ENCODE data around the gene R3HCC1L. TPM values are rescaled to one million over a fixed set of nuclear protein-coding genes. Genes with fewer than 3 reads are reported as not detected.

R3HCC1L gene
- total and polyA plus RNA-seq, 9 of the 15 experiments (the other 6 are each of a cell fraction or from before 2014, with no cell fraction given): 9.1 to 17.8 (median 12.6) TPM

DNA sequence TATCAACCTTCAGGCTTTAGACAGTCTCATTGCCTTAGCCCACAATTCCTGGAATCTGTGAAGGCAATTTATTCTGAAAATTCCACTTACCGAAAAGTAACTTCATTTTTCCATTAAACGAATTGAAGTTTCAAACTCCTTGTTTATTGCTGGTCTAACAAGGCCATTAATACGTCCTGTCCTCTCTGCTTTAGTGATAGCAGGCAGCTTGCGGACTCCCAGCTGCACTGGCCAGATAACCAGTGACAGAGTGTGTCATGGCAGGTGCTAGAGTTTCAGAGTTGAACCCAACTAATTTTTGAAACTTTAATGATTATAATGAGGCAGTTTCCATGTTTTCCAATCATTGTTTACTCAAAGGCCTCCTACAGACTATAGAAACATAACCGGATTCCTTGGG is 102.4 kb downstream of the R3HCC1L start (continued):
- TF ChIP-seq, protein P1, sequence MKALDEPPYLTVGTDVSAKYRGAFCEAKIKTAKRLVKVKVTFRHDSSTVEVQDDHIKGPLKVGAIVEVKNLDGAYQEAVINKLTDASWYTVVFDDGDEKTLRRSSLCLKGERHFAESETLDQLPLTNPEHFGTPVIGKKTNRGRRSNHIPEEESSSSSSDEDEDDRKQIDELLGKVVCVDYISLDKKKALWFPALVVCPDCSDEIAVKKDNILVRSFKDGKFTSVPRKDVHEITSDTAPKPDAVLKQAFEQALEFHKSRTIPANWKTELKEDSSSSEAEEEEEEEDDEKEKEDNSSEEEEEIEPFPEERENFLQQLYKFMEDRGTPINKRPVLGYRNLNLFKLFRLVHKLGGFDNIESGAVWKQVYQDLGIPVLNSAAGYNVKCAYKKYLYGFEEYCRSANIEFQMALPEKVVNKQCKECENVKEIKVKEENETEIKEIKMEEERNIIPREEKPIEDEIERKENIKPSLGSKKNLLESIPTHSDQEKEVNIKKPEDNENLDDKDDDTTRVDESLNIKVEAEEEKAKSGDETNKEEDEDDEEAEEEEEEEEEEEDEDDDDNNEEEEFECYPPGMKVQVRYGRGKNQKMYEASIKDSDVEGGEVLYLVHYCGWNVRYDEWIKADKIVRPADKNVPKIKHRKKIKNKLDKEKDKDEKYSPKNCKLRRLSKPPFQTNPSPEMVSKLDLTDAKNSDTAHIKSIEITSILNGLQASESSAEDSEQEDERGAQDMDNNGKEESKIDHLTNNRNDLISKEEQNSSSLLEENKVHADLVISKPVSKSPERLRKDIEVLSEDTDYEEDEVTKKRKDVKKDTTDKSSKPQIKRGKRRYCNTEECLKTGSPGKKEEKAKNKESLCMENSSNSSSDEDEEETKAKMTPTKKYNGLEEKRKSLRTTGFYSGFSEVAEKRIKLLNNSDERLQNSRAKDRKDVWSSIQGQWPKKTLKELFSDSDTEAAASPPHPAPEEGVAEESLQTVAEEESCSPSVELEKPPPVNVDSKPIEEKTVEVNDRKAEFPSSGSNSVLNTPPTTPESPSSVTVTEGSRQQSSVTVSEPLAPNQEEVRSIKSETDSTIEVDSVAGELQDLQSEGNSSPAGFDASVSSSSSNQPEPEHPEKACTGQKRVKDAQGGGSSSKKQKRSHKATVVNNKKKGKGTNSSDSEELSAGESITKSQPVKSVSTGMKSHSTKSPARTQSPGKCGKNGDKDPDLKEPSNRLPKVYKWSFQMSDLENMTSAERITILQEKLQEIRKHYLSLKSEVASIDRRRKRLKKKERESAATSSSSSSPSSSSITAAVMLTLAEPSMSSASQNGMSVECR (CRISPR knock-in tag; IDR thresholded peaks at IDR 0.05): no peak
- TF ChIP-seq BHLHE40 (IDR thresholded peaks at IDR 0.05; ENCODE audit: low read length) (peak; percentile 64; the same call in 1 of the 2 replicates), SRSF7 (optimal IDR thresholded peaks at IDR 0.05; ENCODE audit: low read depth, low read length) (no peak), ZNF57 (CRISPR knock-in tag; IDR thresholded peaks at IDR 0.05) (no peak), MYBL2 (IDR thresholded peaks at IDR 0.05; ENCODE audit: low read depth) (no peak), MYBL2 (CRISPR knock-in tag; IDR thresholded peaks at IDR 0.05; ENCODE audit: borderline replicate concordance) (no peak), XRCC5 (IDR thresholded peaks at IDR 0.05; ENCODE audit: low read depth, low read length) (no peak), ZNF232 (CRISPR knock-in tag; IDR thresholded peaks at IDR 0.05) (no peak), ZFX (CRISPR knock-in tag; IDR thresholded peaks at IDR 0.05) (no peak), MBD2 (IDR thresholded peaks at IDR 0.05; ENCODE audit: borderline replicate concordance, low read depth) (no peak), XRCC3 (IDR thresholded peaks at IDR 0.05) (no peak), ZNF766 (CRISPR knock-in tag; conservative IDR thresholded peaks at IDR 0.05) (no peak), TAL1 (IDR thresholded peaks at IDR 0.05) (peak; percentile 95), CREM (IDR thresholded peaks at IDR 0.05; ENCODE audit: low read depth) (peak; percentile 52; the same call in 1 of the 2 replicates), DIDO1 (tag; IDR thresholded peaks at IDR 0.05; ENCODE audit: low read depth) (no peak), RAD51 (IDR thresholded peaks at IDR 0.05; ENCODE audit: borderline replicate concordance, low read depth) (no peak; the same call in 1 of the 2 replicates), OTX1 (CRISPR knock-in tag; IDR thresholded peaks at IDR 0.05) (no peak)
- TF ChIP-seq, protein P2, sequence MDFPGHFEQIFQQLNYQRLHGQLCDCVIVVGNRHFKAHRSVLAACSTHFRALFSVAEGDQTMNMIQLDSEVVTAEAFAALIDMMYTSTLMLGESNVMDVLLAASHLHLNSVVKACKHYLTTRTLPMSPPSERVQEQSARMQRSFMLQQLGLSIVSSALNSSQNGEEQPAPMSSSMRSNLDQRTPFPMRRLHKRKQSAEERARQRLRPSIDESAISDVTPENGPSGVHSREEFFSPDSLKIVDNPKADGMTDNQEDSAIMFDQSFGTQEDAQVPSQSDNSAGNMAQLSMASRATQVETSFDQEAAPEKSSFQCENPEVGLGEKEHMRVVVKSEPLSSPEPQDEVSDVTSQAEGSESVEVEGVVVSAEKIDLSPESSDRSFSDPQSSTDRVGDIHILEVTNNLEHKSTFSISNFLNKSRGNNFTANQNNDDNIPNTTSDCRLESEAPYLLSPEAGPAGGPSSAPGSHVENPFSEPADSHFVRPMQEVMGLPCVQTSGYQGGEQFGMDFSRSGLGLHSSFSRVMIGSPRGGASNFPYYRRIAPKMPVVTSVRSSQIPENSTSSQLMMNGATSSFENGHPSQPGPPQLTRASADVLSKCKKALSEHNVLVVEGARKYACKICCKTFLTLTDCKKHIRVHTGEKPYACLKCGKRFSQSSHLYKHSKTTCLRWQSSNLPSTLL (IDR thresholded peaks at IDR 0.05): no peak
- TF ChIP-seq, protein P3, sequence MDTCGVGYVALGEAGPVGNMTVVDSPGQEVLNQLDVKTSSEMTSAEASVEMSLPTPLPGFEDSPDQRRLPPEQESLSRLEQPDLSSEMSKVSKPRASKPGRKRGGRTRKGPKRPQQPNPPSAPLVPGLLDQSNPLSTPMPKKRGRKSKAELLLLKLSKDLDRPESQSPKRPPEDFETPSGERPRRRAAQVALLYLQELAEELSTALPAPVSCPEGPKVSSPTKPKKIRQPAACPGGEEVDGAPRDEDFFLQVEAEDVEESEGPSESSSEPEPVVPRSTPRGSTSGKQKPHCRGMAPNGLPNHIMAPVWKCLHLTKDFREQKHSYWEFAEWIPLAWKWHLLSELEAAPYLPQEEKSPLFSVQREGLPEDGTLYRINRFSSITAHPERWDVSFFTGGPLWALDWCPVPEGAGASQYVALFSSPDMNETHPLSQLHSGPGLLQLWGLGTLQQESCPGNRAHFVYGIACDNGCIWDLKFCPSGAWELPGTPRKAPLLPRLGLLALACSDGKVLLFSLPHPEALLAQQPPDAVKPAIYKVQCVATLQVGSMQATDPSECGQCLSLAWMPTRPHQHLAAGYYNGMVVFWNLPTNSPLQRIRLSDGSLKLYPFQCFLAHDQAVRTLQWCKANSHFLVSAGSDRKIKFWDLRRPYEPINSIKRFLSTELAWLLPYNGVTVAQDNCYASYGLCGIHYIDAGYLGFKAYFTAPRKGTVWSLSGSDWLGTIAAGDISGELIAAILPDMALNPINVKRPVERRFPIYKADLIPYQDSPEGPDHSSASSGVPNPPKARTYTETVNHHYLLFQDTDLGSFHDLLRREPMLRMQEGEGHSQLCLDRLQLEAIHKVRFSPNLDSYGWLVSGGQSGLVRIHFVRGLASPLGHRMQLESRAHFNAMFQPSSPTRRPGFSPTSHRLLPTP (IDR thresholded peaks at IDR 0.05; ENCODE audit: borderline replicate concordance, extremely low read depth, insufficient read length): no peak
- TF ChIP-seq, protein P4, sequence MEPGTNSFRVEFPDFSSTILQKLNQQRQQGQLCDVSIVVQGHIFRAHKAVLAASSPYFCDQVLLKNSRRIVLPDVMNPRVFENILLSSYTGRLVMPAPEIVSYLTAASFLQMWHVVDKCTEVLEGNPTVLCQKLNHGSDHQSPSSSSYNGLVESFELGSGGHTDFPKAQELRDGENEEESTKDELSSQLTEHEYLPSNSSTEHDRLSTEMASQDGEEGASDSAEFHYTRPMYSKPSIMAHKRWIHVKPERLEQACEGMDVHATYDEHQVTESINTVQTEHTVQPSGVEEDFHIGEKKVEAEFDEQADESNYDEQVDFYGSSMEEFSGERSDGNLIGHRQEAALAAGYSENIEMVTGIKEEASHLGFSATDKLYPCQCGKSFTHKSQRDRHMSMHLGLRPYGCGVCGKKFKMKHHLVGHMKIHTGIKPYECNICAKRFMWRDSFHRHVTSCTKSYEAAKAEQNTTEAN (CRISPR knock-in tag; IDR thresholded peaks at IDR 0.05): no peak
